DND-41 (cell line): ENCODE measurements around the gene RHOV.

Experiments used
- CTCF ChIP-seq: IDR thresholded peaks from 2 replicates; pipeline ENCODE4 v1.5.1; 2012; ENCODE audit warnings: borderline replicate concordance, low read length, moderate library complexity, mild to moderate bottlenecking; ENCODE audit not compliant: poor library complexity, severe bottlenecking; ENCODE audit errors: extremely low read depth
- EZH2 ChIP-seq: IDR thresholded peaks from 3 replicates; pipeline ENCODE4 v1.6.1; 2012; ENCODE audit warnings: borderline replicate concordance, low read depth, mild to moderate bottlenecking, moderate library complexity, low read length, inconsistent platforms; ENCODE audit not compliant: severe bottlenecking

- TF ChIP-seq CTCF (no peak), EZH2 (no peak)
Measured at GRCh38 chr15:40858706-40859105, 15.3 kb downstream of the RHOV start.
